ENCODE results near the gene TRIM29.

Gene TRIM29

GRCh38 chr11:120139316-120140069 is 1.6 kb upstream of the TRIM29 start:
- no peak overlapping the region for H3K9ac ChIP-seq (ENCODE audit: low read depth in 1 of 2, low read length in 2 of 2)
- H3K36me3 ChIP-seq (ENCODE audit: control insufficient read depth in 2 of 2, insufficient read depth in 2 of 2, low read length in 2 of 2): no peaks in the 10 kb centered on the region
- peaks cover 0 to 3% of the 10 kb centered on the region in 2 donors for H3K27me3 ChIP-seq (ENCODE audit: control insufficient read depth in 2 of 2, insufficient read depth in 2 of 2, low read length in 2 of 2)
- peaks cover 0 to 4% of the 10 kb centered on the region in 2 donors for H3K4me1 ChIP-seq (ENCODE audit: control insufficient read depth in 2 of 2, insufficient read depth in 2 of 2, low read length in 2 of 2)
- H3K9me3 ChIP-seq (ENCODE audit: control insufficient read depth in 2 of 2, low read length in 2 of 2): no peaks in the 10 kb centered on the region
- no peak overlapping the region for H3K27ac ChIP-seq (ENCODE audit: low read depth in 2 of 2, low read length in 2 of 2)
- H3K4me3 ChIP-seq (ENCODE audit: low read length in 2 of 2): no peak overlapping the region

GRCh38 chr11:120137187-120137610 is 714 bp downstream of the TRIM29 start:
- no peak overlapping the region for H3K9ac ChIP-seq (ENCODE audit: low read depth in 1 of 2, low read length in 2 of 2)
- H3K9me3 ChIP-seq (ENCODE audit: control insufficient read depth in 2 of 2, low read length in 2 of 2): no peaks in the 10 kb centered on the region
- no peaks in the 10 kb centered on the region for H3K36me3 ChIP-seq (ENCODE audit: control insufficient read depth in 2 of 2, insufficient read depth in 2 of 2, low read length in 2 of 2)
- H3K4me3 ChIP-seq (ENCODE audit: low read length in 2 of 2): no peak overlapping the region
- no peaks in the 10 kb centered on the region for H3K27me3 ChIP-seq (ENCODE audit: control insufficient read depth in 2 of 2, insufficient read depth in 2 of 2, low read length in 2 of 2)
- H3K4me1 ChIP-seq (ENCODE audit: control insufficient read depth in 2 of 2, insufficient read depth in 2 of 2, low read length in 2 of 2): peaks cover 0 to 8% of the 10 kb centered on the region in 2 donors
- H3K27ac ChIP-seq (ENCODE audit: low read depth in 2 of 2, low read length in 2 of 2): no peak overlapping the region

GRCh38 chr11:120136356-120136755 is 1.6 kb downstream of the TRIM29 start:
- no peaks in the 10 kb centered on the region for H3K9me3 ChIP-seq (ENCODE audit: control insufficient read depth in 2 of 2, low read length in 2 of 2)
- peaks cover 0 to 12% of the 10 kb centered on the region in 2 donors for H3K4me1 ChIP-seq (ENCODE audit: control insufficient read depth in 2 of 2, insufficient read depth in 2 of 2, low read length in 2 of 2)
- H3K4me3 ChIP-seq (ENCODE audit: low read length in 2 of 2): no peak overlapping the region
- H3K9ac ChIP-seq (ENCODE audit: low read depth in 1 of 2, low read length in 2 of 2): no peak overlapping the region
- no peaks in the 10 kb centered on the region for H3K27me3 ChIP-seq (ENCODE audit: control insufficient read depth in 2 of 2, insufficient read depth in 2 of 2, low read length in 2 of 2)
- H3K36me3 ChIP-seq (ENCODE audit: control insufficient read depth in 2 of 2, insufficient read depth in 2 of 2, low read length in 2 of 2): no peaks in the 10 kb centered on the region
- H3K27ac ChIP-seq (ENCODE audit: low read depth in 2 of 2, low read length in 2 of 2): no peak overlapping the region

- no peaks in the 10 kb centered on the region for H3K36me3 ChIP-seq (ENCODE audit: control insufficient read depth in 2 of 2, insufficient read depth in 2 of 2, low read length in 2 of 2)
- no peaks in the 10 kb centered on the region for H3K27me3 ChIP-seq (ENCODE audit: control insufficient read depth in 2 of 2, insufficient read depth in 2 of 2, low read length in 2 of 2)
- no peak overlapping the region for H3K27ac ChIP-seq (ENCODE audit: low read depth in 2 of 2, low read length in 2 of 2)
- peaks cover 0 to 12% of the 10 kb centered on the region in 2 donors for H3K4me1 ChIP-seq (ENCODE audit: control insufficient read depth in 2 of 2, insufficient read depth in 2 of 2, low read length in 2 of 2)
- no peak overlapping the region for H3K9ac ChIP-seq (ENCODE audit: low read depth in 1 of 2, low read length in 2 of 2)
- H3K4me3 ChIP-seq (ENCODE audit: low read length in 2 of 2): no peak overlapping the region
- H3K9me3 ChIP-seq (ENCODE audit: control insufficient read depth in 2 of 2, low read length in 2 of 2): no peaks in the 10 kb centered on the region
Observed at GRCh38 chr11:120135838-120136237, 2.1 kb downstream of the TRIM29 start.

- H3K36me3 ChIP-seq (ENCODE audit: control insufficient read depth in 2 of 2, insufficient read depth in 2 of 2, low read length in 2 of 2): no peaks in the 10 kb centered on the region
- no peaks in the 10 kb centered on the region for H3K9me3 ChIP-seq (ENCODE audit: control insufficient read depth in 2 of 2, low read length in 2 of 2)
- H3K27me3 ChIP-seq (ENCODE audit: control insufficient read depth in 2 of 2, insufficient read depth in 2 of 2, low read length in 2 of 2): no peaks in the 10 kb centered on the region
- H3K4me1 ChIP-seq (ENCODE audit: control insufficient read depth in 2 of 2, insufficient read depth in 2 of 2, low read length in 2 of 2): peaks cover 0 to 12% of the 10 kb centered on the region in 2 donors
- H3K9ac ChIP-seq (ENCODE audit: low read depth in 1 of 2, low read length in 2 of 2): no peak overlapping the region
- no peak overlapping the region for H3K4me3 ChIP-seq (ENCODE audit: low read length in 2 of 2)
- no peak overlapping the region for H3K27ac ChIP-seq (ENCODE audit: low read depth in 2 of 2, low read length in 2 of 2)
Observed at GRCh38 chr11:120134931-120135228, 3.0 kb downstream of the TRIM29 start.

- H3K9me3 ChIP-seq (ENCODE audit: control insufficient read depth in 2 of 2, low read length in 2 of 2): no peaks in the 10 kb centered on the region
- H3K4me3 ChIP-seq (ENCODE audit: low read length in 2 of 2): no peak overlapping the region
Observed at GRCh38 chr11:120134106-120134930, 3.6 kb downstream of the TRIM29 start.

GRCh38 chr11:120133216-120134105 is 4.5 kb downstream of the TRIM29 start:
- H3K36me3 ChIP-seq (ENCODE audit: control insufficient read depth in 2 of 2, insufficient read depth in 2 of 2, low read length in 2 of 2): no peaks in the 10 kb centered on the region
- no peak overlapping the region for H3K4me3 ChIP-seq (ENCODE audit: low read length in 2 of 2)
- no peak overlapping the region for H3K27ac ChIP-seq (ENCODE audit: low read depth in 2 of 2, low read length in 2 of 2)
- H3K27me3 ChIP-seq (ENCODE audit: control insufficient read depth in 2 of 2, insufficient read depth in 2 of 2, low read length in 2 of 2): no peaks in the 10 kb centered on the region
- no peaks in the 10 kb centered on the region for H3K9me3 ChIP-seq (ENCODE audit: control insufficient read depth in 2 of 2, low read length in 2 of 2)
- H3K4me1 ChIP-seq (ENCODE audit: control insufficient read depth in 2 of 2, insufficient read depth in 2 of 2, low read length in 2 of 2): peaks cover 8 to 22% of the 10 kb centered on the region in 2 donors
- no peak overlapping the region for H3K9ac ChIP-seq (ENCODE audit: low read depth in 1 of 2, low read length in 2 of 2)

More at GRCh38 chr11:120134106-120134930, 3.6 kb downstream of the TRIM29 start:
- no peaks in the 10 kb centered on the region for H3K36me3 ChIP-seq (ENCODE audit: control insufficient read depth in 2 of 2, insufficient read depth in 2 of 2, low read length in 2 of 2)
- no peaks in the 10 kb centered on the region for H3K27me3 ChIP-seq (ENCODE audit: control insufficient read depth in 2 of 2, insufficient read depth in 2 of 2, low read length in 2 of 2)
- H3K4me1 ChIP-seq (ENCODE audit: control insufficient read depth in 2 of 2, insufficient read depth in 2 of 2, low read length in 2 of 2): peaks cover 3 to 15% of the 10 kb centered on the region in 2 donors
- no peak overlapping the region for H3K27ac ChIP-seq (ENCODE audit: low read depth in 2 of 2, low read length in 2 of 2)
- H3K9ac ChIP-seq (ENCODE audit: low read depth in 1 of 2, low read length in 2 of 2): no peak overlapping the region

- Histone ChIP-seq H3K27me3 (ENCODE audit: control insufficient read depth in 2 of 2, insufficient read depth in 2 of 2, low read length in 2 of 2) (no peaks in the 10 kb centered on the region), H3K9ac (ENCODE audit: low read depth in 1 of 2, low read length in 2 of 2) (peak overlapping the region in 1 of 2 donors; percentile 39), H3K4me1 (ENCODE audit: control insufficient read depth in 2 of 2, insufficient read depth in 2 of 2, low read length in 2 of 2) (peaks cover 13 to 28% of the 10 kb centered on the region in 2 donors), H3K27ac (ENCODE audit: low read depth in 2 of 2, low read length in 2 of 2) (no peak overlapping the region), H3K9me3 (ENCODE audit: control insufficient read depth in 2 of 2, low read length in 2 of 2) (no peaks in the 10 kb centered on the region), H3K36me3 (ENCODE audit: control insufficient read depth in 2 of 2, insufficient read depth in 2 of 2, low read length in 2 of 2) (no peaks in the 10 kb centered on the region), H3K4me3 (ENCODE audit: low read length in 2 of 2) (no peak overlapping the region)
Observed at GRCh38 chr11:120132645-120133185, 5.2 kb downstream of the TRIM29 start.

GRCh38 chr11:120131941-120132644 is 5.8 kb downstream of the TRIM29 start:
- H3K4me3 ChIP-seq (ENCODE audit: low read length in 2 of 2): no peak overlapping the region
- H3K4me1 ChIP-seq (ENCODE audit: control insufficient read depth in 2 of 2, insufficient read depth in 2 of 2, low read length in 2 of 2): peaks cover 13 to 27% of the 10 kb centered on the region in 2 donors
- peak overlapping the region in 1 of 2 donors; percentile 38 for H3K27ac ChIP-seq (ENCODE audit: low read depth in 2 of 2, low read length in 2 of 2)
- H3K9me3 ChIP-seq (ENCODE audit: control insufficient read depth in 2 of 2, low read length in 2 of 2): no peaks in the 10 kb centered on the region
- H3K27me3 ChIP-seq (ENCODE audit: control insufficient read depth in 2 of 2, insufficient read depth in 2 of 2, low read length in 2 of 2): no peaks in the 10 kb centered on the region
- no peaks in the 10 kb centered on the region for H3K36me3 ChIP-seq (ENCODE audit: control insufficient read depth in 2 of 2, insufficient read depth in 2 of 2, low read length in 2 of 2)
- peak overlapping the region in 1 of 2 donors; percentile 39 for H3K9ac ChIP-seq (ENCODE audit: low read depth in 1 of 2, low read length in 2 of 2)

All from mucosa of rectum (tissue), 2 donors.